ENCODE measurements around the gene TRMT61A. TPM values are rescaled to one million over a fixed set of nuclear protein-coding genes. Genes with fewer than 3 reads are reported as not detected.

The TRMT61A gene
- total and polyA plus RNA-seq, 9 donors, result 6.4 to 9.1 (median 7.8) TPM

GRCh38 chr14:103517174-103517566 lies 11.8 kb upstream of the TRMT61A start:
- Histone ChIP-seq H3K27me3 (ENCODE audit: control insufficient read depth, insufficient read depth, low read length) (peaks cover 16% of the 10 kb centered on the region), H3K9me3 (replicated peaks; ENCODE audit: control insufficient read depth, low read depth, low read length) (no peaks in the 10 kb centered on the region), H3K4me3 (ENCODE audit: low read length) (no peak overlapping the region), H3K27ac (ENCODE audit: low read length) (no peak overlapping the region), H3K4me1 (ENCODE audit: control insufficient read depth, insufficient read depth, low read length) (peaks cover 57% of the 10 kb centered on the region), H3K36me3 (ENCODE audit: control insufficient read depth, insufficient read depth, low read length) (peaks cover 11% of the 10 kb centered on the region)
- WGBS (ENCODE audit: insufficient coverage), result 62% methylated on average over 10 of the region's 10 CpGs
- no peak for DNase-seq

DNA sequence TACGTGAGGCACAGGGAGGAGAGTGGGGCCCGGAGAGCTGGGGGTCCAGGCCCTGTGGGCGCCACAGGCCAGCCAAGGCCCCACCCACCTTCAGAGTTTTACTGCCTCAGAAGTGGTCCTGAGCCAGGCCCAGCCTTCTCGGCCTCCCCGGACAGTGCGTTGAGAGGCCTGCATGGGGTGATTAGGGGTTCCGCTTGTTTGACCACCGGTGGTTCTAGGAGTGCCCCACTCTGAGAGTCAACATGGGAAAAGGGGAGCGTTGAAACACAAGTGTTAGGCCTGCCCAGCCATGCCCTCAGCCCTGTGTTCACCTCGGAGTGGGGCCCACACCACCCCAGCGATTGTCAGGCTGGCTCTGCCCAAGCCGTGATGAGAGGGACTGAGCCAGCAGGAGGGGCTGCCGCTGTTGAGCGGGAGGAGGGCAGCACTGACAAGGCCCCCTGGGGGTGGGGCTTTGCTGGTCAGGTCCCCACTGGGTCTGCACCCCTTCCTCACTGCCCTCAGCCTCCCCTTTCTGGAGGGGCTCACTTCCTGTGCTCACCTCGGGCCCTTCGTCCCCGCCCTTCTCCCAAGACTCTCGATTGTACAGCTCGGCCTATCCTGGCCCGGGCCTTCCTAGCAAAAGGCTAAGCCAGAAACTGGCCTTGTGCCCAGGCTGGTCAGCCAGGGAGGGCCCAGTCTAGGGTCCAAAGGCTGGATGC lies 11.1 kb upstream of the TRMT61A start:
- Histone ChIP-seq H3K27ac (ENCODE audit: low read length) (no peak overlapping the region), H3K9me3 (replicated peaks; ENCODE audit: control insufficient read depth, low read depth, low read length) (no peaks in the 10 kb centered on the region), H3K36me3 (ENCODE audit: control insufficient read depth, insufficient read depth, low read length) (peaks cover 11% of the 10 kb centered on the region), H3K4me3 (ENCODE audit: low read length) (no peak overlapping the region), H3K4me1 (ENCODE audit: control insufficient read depth, insufficient read depth, low read length) (peaks cover 53% of the 10 kb centered on the region), H3K27me3 (ENCODE audit: control insufficient read depth, insufficient read depth, low read length) (peaks cover 20% of the 10 kb centered on the region)
- WGBS (ENCODE audit: insufficient coverage), result 27% methylated on average over 16 of the region's 20 CpGs
- peak; percentile 47 for DNase-seq

DNA sequence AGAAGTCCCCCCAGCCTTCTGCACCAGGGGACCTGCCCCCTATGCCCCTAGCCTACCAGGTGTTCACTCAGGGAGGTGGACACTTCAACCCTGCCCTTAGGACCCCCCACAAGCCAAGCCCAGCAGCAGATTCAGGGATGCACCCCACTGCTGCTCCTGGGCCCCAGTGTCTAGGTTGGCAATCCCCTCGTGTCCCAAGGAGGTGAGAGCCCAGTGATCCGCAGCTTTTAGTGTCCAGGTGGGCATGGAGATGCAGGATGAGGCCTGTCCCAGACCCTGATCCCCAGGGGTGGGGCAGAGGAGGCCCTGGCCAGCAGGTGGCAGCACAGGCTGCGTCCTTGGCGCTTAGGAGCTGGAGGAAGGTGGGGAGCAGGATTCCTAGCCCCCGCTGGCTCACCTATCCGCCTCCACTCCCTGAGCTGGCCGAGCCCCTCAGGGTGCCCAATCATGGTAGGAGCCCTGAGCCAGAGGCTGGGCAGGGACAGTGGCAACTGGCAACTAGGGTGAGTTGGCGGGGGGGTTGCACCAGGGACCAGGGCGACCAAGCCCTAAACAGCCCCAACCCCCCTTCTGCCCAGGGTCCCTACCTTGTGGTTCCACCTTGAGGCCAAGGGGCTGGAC lies 10.5 kb upstream of the TRMT61A start:
- peaks cover 26% of the 10 kb centered on the region for H3K27me3 ChIP-seq (ENCODE audit: control insufficient read depth, insufficient read depth, low read length)
- H3K4me1 ChIP-seq (ENCODE audit: control insufficient read depth, insufficient read depth, low read length), result peaks cover 53% of the 10 kb centered on the region
- H3K4me3 ChIP-seq (ENCODE audit: low read length), result no peak overlapping the region
- no peaks in the 10 kb centered on the region for H3K9me3 ChIP-seq (replicated peaks; ENCODE audit: control insufficient read depth, low read depth, low read length)
- H3K36me3 ChIP-seq (ENCODE audit: control insufficient read depth, insufficient read depth, low read length), result peaks cover 11% of the 10 kb centered on the region
- peak; percentile 54 for DNase-seq
- 53% methylated on average over 3 of the region's 9 CpGs for WGBS (ENCODE audit: insufficient coverage)
- H3K27ac ChIP-seq (ENCODE audit: low read length), result no peak overlapping the region

- Histone ChIP-seq H3K27ac (ENCODE audit: low read length) (no peak overlapping the region), H3K4me1 (ENCODE audit: control insufficient read depth, insufficient read depth, low read length) (peaks cover 57% of the 10 kb centered on the region), H3K27me3 (ENCODE audit: control insufficient read depth, insufficient read depth, low read length) (peaks cover 30% of the 10 kb centered on the region), H3K36me3 (ENCODE audit: control insufficient read depth, insufficient read depth, low read length) (peaks cover 11% of the 10 kb centered on the region), H3K4me3 (ENCODE audit: low read length) (no peak overlapping the region), H3K9me3 (replicated peaks; ENCODE audit: control insufficient read depth, low read depth, low read length) (no peaks in the 10 kb centered on the region)
- WGBS (ENCODE audit: insufficient coverage), result 60% methylated on average over 4 of the region's 13 CpGs
- no peak for DNase-seq
These were observed 9.8 kb upstream of the TRMT61A start for GRCh38 chr14:103519043-103519836.

- 73% methylated on average over 15 of the region's 22 CpGs for WGBS (ENCODE audit: insufficient coverage)
- Histone ChIP-seq H3K36me3 (ENCODE audit: control insufficient read depth, insufficient read depth, low read length) (peaks cover 11% of the 10 kb centered on the region), H3K9me3 (replicated peaks; ENCODE audit: control insufficient read depth, low read depth, low read length) (no peaks in the 10 kb centered on the region), H3K4me3 (ENCODE audit: low read length) (no peak overlapping the region), H3K27me3 (ENCODE audit: control insufficient read depth, insufficient read depth, low read length) (peaks cover 32% of the 10 kb centered on the region), H3K27ac (ENCODE audit: low read length) (no peak overlapping the region), H3K4me1 (ENCODE audit: control insufficient read depth, insufficient read depth, low read length) (peaks cover 63% of the 10 kb centered on the region)
- no peak for DNase-seq
These were observed 9.2 kb upstream of the TRMT61A start for GRCh38 chr14:103519837-103520212.

DNA sequence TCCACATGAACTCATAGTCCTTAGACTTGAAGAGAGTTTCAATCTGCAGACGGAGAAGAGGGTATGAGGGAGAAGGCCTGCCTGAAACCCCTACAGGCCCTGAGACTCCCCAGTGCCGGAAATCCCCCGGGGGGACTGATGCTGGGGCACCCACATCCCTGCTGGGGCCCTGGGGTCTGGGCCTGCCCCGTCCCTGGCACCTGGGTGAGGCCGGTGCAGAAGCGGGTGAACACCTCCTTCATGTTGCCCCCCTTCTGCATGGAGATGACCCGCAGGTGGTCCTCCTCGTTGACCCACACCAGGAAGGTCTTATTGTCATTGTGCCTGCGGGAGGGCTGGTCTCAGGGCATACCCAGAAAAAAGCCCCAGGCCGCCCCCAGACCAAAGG lies 8.7 kb upstream of the TRMT61A start:
- no peak overlapping the region for H3K27ac ChIP-seq (ENCODE audit: low read length)
- no peaks in the 10 kb centered on the region for H3K9me3 ChIP-seq (replicated peaks; ENCODE audit: control insufficient read depth, low read depth, low read length)
- no peak for DNase-seq
- peaks cover 11% of the 10 kb centered on the region for H3K36me3 ChIP-seq (ENCODE audit: control insufficient read depth, insufficient read depth, low read length)
- H3K4me1 ChIP-seq (ENCODE audit: control insufficient read depth, insufficient read depth, low read length), result peaks cover 66% of the 10 kb centered on the region
- H3K27me3 ChIP-seq (ENCODE audit: control insufficient read depth, insufficient read depth, low read length), result peaks cover 32% of the 10 kb centered on the region
- peak overlapping the region; percentile 50 for H3K4me3 ChIP-seq (ENCODE audit: low read length)
- 79% methylated on average over 6 of the region's 10 CpGs for WGBS (ENCODE audit: insufficient coverage)

- DNase-seq, result peak; percentile 86
- WGBS (ENCODE audit: insufficient coverage), result 2% methylated on average over 45 of the region's 66 CpGs
- peaks cover 69% of the 10 kb centered on the region for H3K4me1 ChIP-seq (ENCODE audit: control insufficient read depth, insufficient read depth, low read length)
These were observed 8.1 kb upstream of the TRMT61A start for GRCh38 chr14:103520657-103521437.

DNA sequence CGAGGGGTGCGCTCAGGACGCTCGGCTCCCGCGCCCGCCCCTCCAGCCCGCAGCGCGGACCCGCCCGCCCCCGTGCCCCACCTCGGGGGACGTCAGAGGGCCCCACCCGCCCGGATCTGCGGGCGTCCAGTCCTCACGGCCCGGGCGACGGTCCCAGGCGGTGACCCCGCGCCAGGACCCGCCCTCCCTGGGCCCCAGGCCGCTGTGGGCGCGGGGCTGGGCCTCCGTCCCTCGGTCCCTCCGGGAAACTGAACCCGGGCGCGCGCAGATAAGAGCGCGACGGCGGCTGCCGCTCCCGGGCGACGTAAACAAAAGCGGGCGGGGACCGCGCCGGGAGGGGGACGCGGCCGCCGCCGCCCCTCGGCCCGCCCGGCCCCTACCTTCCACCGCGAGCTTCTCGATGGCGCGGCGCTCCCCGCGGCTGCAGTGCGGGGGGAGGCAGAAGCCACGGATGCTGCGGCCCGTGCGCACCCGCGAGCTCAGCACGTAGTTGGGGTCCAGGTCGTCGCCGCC lies 7.5 kb upstream of the TRMT61A start:
- Histone ChIP-seq H3K27me3 (ENCODE audit: control insufficient read depth, insufficient read depth, low read length) (peaks cover 32% of the 10 kb centered on the region), H3K27ac (ENCODE audit: low read length) (no peak overlapping the region), H3K36me3 (ENCODE audit: control insufficient read depth, insufficient read depth, low read length) (peaks cover 11% of the 10 kb centered on the region), H3K9me3 (replicated peaks; ENCODE audit: control insufficient read depth, low read depth, low read length) (no peaks in the 10 kb centered on the region), H3K4me1 (ENCODE audit: control insufficient read depth, insufficient read depth, low read length) (peaks cover 73% of the 10 kb centered on the region), H3K4me3 (ENCODE audit: low read length) (peak overlapping the region; percentile 51)
- WGBS (ENCODE audit: insufficient coverage), result 0% methylated on average over 77 of the region's 77 CpGs
- DNase-seq, result no peak

More at GRCh38 chr14:103520657-103521437, 8.1 kb upstream of the TRMT61A start:
- Histone ChIP-seq H3K4me3 (ENCODE audit: low read length) (peak overlapping the region; percentile 50), H3K36me3 (ENCODE audit: control insufficient read depth, insufficient read depth, low read length) (peaks cover 11% of the 10 kb centered on the region), H3K27ac (ENCODE audit: low read length) (no peak overlapping the region), H3K27me3 (ENCODE audit: control insufficient read depth, insufficient read depth, low read length) (peaks cover 32% of the 10 kb centered on the region), H3K9me3 (replicated peaks; ENCODE audit: control insufficient read depth, low read depth, low read length) (no peaks in the 10 kb centered on the region)

DNA sequence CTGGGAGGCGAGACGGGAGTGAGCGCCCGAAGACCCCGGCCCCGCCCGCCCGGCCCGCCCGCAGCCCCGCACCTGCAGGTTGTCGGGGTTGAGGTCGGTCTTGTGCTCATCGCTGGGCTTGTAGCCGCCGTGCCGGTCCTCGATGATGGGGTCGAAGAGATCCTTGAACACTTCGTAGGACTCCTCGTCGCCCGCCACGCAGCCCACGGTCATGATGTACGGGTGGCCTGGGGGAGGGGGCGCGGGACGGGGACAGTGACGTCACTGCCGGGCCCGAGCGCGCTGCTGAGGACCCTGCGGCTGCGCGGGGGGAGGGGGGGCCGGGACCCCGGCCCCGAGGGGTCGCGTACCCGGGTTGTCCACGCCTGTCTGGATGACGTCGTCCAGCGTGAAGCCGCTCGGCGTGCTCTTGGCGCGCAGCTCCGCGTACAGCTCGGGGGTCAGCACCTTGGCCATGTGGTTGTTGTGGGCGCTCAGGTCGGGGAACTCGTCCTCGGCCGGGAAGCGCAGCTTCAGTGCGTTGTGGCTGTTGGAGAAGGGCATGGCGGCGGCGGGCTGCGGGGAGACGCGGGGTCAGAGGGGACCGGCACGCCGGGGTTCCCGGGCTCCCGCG lies 6.9 kb upstream of the TRMT61A start:
- peaks cover 32% of the 10 kb centered on the region for H3K27me3 ChIP-seq (ENCODE audit: control insufficient read depth, insufficient read depth, low read length)
- no peaks in the 10 kb centered on the region for H3K9me3 ChIP-seq (replicated peaks; ENCODE audit: control insufficient read depth, low read depth, low read length)
- peaks cover 76% of the 10 kb centered on the region for H3K4me1 ChIP-seq (ENCODE audit: control insufficient read depth, insufficient read depth, low read length)
- H3K27ac ChIP-seq (ENCODE audit: low read length), result no peak overlapping the region
- H3K4me3 ChIP-seq (ENCODE audit: low read length), result peak overlapping the region; percentile 51
- WGBS (ENCODE audit: insufficient coverage), result under 1% methylated on average over 73 of the region's 74 CpGs
- DNase-seq, result peak; percentile 43
- H3K36me3 ChIP-seq (ENCODE audit: control insufficient read depth, insufficient read depth, low read length), result peaks cover 11% of the 10 kb centered on the region
